ENCODE measurements around the gene TSHR. TPM values are rescaled to one million over a fixed set of nuclear protein-coding genes. Genes with fewer than 3 reads are reported as not detected.
"Not testable (repeated sequence)": the region's sequence is repeated elsewhere in the genome, so short reads cannot be mapped to it uniquely, and the experiment has no call there.

TSHR gene
- total RNA-seq, 1 experiment from 2014 or later = not detected

DNA sequence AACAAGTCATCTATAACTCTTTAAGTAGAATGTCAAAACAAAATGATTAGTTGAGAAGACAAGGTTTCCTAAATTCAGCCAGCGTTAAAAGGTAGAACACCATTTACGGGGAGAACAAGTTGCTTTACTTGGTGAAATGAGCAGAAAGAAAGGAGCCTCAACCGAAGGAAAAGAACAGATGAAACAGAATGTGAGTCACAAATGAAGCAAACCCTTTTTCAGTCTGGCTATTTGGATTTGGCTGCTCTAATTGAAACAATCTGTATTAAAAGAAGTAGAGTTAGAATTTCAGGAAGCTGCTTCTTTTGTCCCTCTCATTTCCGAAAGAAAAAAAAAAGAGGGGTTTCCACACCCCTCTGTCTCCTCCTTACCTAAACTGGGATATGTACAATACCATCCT, 48.5 kb upstream of the TSHR start (continued):
- TF ChIP-seq SRF (IDR thresholded peaks at IDR 0.05; ENCODE audit: low read depth) = no peak
- no peak for TF ChIP-seq TCF7L2 (IDR thresholded peaks at IDR 0.05; ENCODE audit: borderline replicate concordance, extremely low read depth, insufficient read depth, insufficient read length)
- TF ChIP-seq ZFX (IDR thresholded peaks at IDR 0.05) = no peak
- TF ChIP-seq, protein P1, sequence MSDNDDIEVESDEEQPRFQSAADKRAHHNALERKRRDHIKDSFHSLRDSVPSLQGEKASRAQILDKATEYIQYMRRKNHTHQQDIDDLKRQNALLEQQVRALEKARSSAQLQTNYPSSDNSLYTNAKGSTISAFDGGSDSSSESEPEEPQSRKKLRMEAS (IDR thresholded peaks at IDR 0.05) = no peak
- no peak for TF ChIP-seq RAD21 (IDR thresholded peaks at IDR 0.05; ENCODE audit: low read depth)
- TF ChIP-seq EZH2 (IDR thresholded peaks at IDR 0.05) = no peak

DNA sequence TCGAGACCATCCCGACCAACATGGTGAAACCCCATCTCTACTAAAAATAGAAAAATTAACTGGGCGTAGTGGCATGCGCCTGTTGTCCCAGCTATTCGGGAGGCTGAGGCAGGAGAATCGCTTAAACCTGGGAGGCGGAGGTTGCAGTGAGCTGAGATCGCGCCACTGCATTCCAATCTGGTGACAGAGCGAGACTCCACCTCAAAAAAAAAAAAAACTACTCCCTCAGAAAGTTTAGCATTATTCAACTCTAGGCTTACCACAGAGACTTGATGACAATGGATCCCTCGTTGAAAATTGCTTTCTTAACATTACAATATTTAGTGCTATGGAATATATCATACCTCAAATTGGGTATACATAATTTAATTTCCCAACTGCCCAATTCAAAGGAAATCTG, 43.4 kb upstream of the TSHR start:
- H3K79me2 ChIP-seq (ENCODE audit: insufficient read depth, low read length); H3K27ac ChIP-seq (ENCODE audit: low read depth, low read length); BruUV-seq (replicated peaks); POLR2A ChIA-PET; intact Hi-C loops (cut with micrococcal nuclease); H3K27me3 ChIP-seq (ENCODE audit: insufficient read depth, low read length); H3K36me3 ChIP-seq (ENCODE audit: control insufficient read depth in 1 of 2, insufficient read depth in 2 of 2, low read length in 2 of 2); H3K9me2 ChIP-seq (ENCODE audit: insufficient read depth); H4K20me1 ChIP-seq (ENCODE audit: insufficient read depth); H3K9me3 ChIP-seq (ENCODE audit: control insufficient read depth in 1 of 2, insufficient read depth in 1 of 2, low read depth in 1 of 2, low read length in 2 of 2); H2AFZ ChIP-seq (ENCODE audit: low read depth, low read length, poor library complexity, severe bottlenecking); CTCF ChIA-PET: not testable (repeated sequence)
- TF ChIP-seq JUND (IDR thresholded peaks at IDR 0.05) (peak; percentile 32; the same call in 1 of the 2 replicates), CBX3 (IDR thresholded peaks at IDR 0.05; ENCODE audit: low read depth) (peak; percentile 73), FOSL1 (IDR thresholded peaks at IDR 0.05; ENCODE audit: low read depth) (peak; percentile 54), SP1 (IDR thresholded peaks at IDR 0.05; ENCODE audit: low read depth) (peak; percentile 33; the same call in 1 of the 2 replicates)
- Histone ChIP-seq H3K9ac (ENCODE audit: low read length) (peak overlapping the region; percentile 9; the same call in 1 of the 2 replicates), H3K4me2 (ENCODE audit: low read length) (peak overlapping the region; percentile 68), H3K4me3 (replicated peaks in 1 of 2; ENCODE audit: low read depth in 1 of 2, low read length in 2 of 2) (peak overlapping the region in 1 of 2 experiments; percentile 30; a peak in 2 of 4 replicates), H3K4me1 (ENCODE audit: control insufficient read depth in 1 of 2, insufficient read depth in 2 of 2, low read length in 2 of 2) (peaks cover 8 to 15% of the 10 kb centered on the region in 2 experiments; a peak in 3 of 4 replicates)
- peak; percentile 37 for DNase-seq (ENCODE audit: low read depth, low spot score)
- peak; percentile 82 for ATAC-seq
- RAD21 ChIA-PET (ENCODE audit: low non-redundant PET in 1 of 2, low total read pairs in 2 of 2, uncharacterized antibody in 2 of 2, unreplicated experiment in 2 of 2) = interaction anchor here in 1 of 2 experiments (0.7 kb wide), 1 partner anchor 30 kb away, joined by 3 read pairs; the partner anchor contains the start of gene CEP128

DNA sequence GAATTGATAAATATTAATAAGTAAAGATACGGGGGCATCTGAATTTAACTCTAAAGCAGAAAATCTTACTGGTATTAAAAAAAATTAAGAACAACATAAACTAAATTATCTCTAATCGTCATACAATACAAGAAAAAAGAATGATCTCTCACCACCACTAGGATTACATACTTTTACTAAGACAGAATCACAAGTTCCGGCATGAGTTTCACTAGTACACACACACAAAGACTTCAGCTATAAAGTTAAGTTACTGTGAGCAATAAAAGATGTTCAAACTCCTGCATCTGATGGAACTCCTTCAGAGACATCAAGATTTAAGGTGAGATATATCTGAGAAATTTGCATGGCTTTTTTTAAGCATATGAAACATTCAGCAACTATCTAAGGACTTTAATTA, 35.8 kb upstream of the TSHR start:
- Histone ChIP-seq H4K20me1 (ENCODE audit: insufficient read depth) (no peaks in the 10 kb centered on the region), H3K27ac (ENCODE audit: low read depth, low read length) (no peak overlapping the region), H3K36me3 (ENCODE audit: control insufficient read depth in 1 of 2, insufficient read depth in 2 of 2, low read length in 2 of 2) (no peaks in the 10 kb centered on the region), H3K79me2 (ENCODE audit: insufficient read depth, low read length) (no peaks in the 10 kb centered on the region), H3K27me3 (ENCODE audit: insufficient read depth, low read length) (no peaks in the 10 kb centered on the region), H3K9ac (ENCODE audit: low read length) (no peak overlapping the region), H3K9me2 (ENCODE audit: insufficient read depth) (no peaks in the 10 kb centered on the region), H3K9me3 (ENCODE audit: control insufficient read depth in 1 of 2, insufficient read depth in 1 of 2, low read depth in 1 of 2, low read length in 2 of 2) (no peaks in the 10 kb centered on the region), H2AFZ (ENCODE audit: low read depth, low read length, poor library complexity, severe bottlenecking) (no peak overlapping the region), H3K4me2 (ENCODE audit: low read length) (no peak overlapping the region), H3K4me1 (ENCODE audit: control insufficient read depth in 1 of 2, insufficient read depth in 2 of 2, low read length in 2 of 2) (no peaks in the 10 kb centered on the region), H3K4me3 (replicated peaks in 1 of 2; ENCODE audit: low read depth in 1 of 2, low read length in 2 of 2) (no peak overlapping the region)
- no TSS peak for BruUV-seq (replicated peaks)
- ChIA-PET CTCF (no interaction called here), RAD21 (ENCODE audit: low non-redundant PET in 1 of 2, low total read pairs in 2 of 2, uncharacterized antibody in 2 of 2, unreplicated experiment in 2 of 2) (no interaction called here), POLR2A (no interaction called here)
- DNase-seq (ENCODE audit: low read depth, low spot score) (no peak), ATAC-seq (no peak)
- intact Hi-C loops (cut with micrococcal nuclease) = no loop called here
- TF ChIP-seq TCF7L2 (IDR thresholded peaks at IDR 0.05; ENCODE audit: borderline replicate concordance, extremely low read depth, insufficient read depth, insufficient read length) = no peak
- no peak for TF ChIP-seq SP1 (IDR thresholded peaks at IDR 0.05; ENCODE audit: low read depth)
- no peak for TF ChIP-seq JUND (IDR thresholded peaks at IDR 0.05)
- TF ChIP-seq, protein P2, sequence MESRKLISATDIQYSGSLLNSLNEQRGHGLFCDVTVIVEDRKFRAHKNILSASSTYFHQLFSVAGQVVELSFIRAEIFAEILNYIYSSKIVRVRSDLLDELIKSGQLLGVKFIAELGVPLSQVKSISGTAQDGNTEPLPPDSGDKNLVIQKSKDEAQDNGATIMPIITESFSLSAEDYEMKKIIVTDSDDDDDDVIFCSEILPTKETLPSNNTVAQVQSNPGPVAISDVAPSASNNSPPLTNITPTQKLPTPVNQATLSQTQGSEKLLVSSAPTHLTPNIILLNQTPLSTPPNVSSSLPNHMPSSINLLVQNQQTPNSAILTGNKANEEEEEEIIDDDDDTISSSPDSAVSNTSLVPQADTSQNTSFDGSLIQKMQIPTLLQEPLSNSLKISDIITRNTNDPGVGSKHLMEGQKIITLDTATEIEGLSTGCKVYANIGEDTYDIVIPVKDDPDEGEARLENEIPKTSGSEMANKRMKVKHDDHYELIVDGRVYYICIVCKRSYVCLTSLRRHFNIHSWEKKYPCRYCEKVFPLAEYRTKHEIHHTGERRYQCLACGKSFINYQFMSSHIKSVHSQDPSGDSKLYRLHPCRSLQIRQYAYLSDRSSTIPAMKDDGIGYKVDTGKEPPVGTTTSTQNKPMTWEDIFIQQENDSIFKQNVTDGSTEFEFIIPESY (IDR thresholded peaks at IDR 0.05; ENCODE audit: extremely low read depth, insufficient replicate concordance, low read length) = no peak
- TF ChIP-seq, protein P3, sequence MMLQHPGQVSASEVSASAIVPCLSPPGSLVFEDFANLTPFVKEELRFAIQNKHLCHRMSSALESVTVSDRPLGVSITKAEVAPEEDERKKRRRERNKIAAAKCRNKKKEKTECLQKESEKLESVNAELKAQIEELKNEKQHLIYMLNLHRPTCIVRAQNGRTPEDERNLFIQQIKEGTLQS (IDR thresholded peaks at IDR 0.05) = no peak
- TF ChIP-seq EGR1 (IDR thresholded peaks at IDR 0.05; ENCODE audit: low read depth) = no peak
- TF ChIP-seq ZFX (IDR thresholded peaks at IDR 0.05) = no peak
- TF ChIP-seq EZH2phosphoT487 (IDR thresholded peaks at IDR 0.05; ENCODE audit: borderline replicate concordance) = no peak
- no peak for TF ChIP-seq FOSL1 (IDR thresholded peaks at IDR 0.05; ENCODE audit: low read depth)
- no peak for TF ChIP-seq CBX3 (IDR thresholded peaks at IDR 0.05; ENCODE audit: low read depth)
- TF ChIP-seq ELF1 (IDR thresholded peaks at IDR 0.05; ENCODE audit: borderline replicate concordance, low read depth) = no peak

Measured in HCT116 (cell line).